GM13976 (cell line): ENCODE results near the gene ZNF280A.

Experiments
- DNase-seq: peaks from one replicate; pipeline ENCODE4 v3.0.0; 2012; ENCODE audit warnings: low spot score
- CTCF ChIP-seq: IDR thresholded peaks from 2 replicates; pipeline ENCODE4 v1.5.1; 2012; ENCODE audit warnings: borderline replicate concordance, mild to moderate bottlenecking; ENCODE audit not compliant: insufficient read depth; ENCODE audit errors: extremely low read depth, missing control alignments, control extremely low read depth
- in situ Hi-C: fragments of 300-500 bp; cut with MboI; formaldehyde crosslinking; loops from one replicate; pipeline ENCODE4 v1.12.0; 2022; ENCODE audit warnings: low sequenced_read_pairs, mixed read lengths, inconsistent platforms; ENCODE audit not compliant: unreplicated experiment

ZNF280A gene

GRCh38 chr22:22556995-22557925, 37.2 kb upstream of the ZNF280A start:
- TF ChIP-seq CTCF, result no peak
- no peak for DNase-seq
- in situ Hi-C loops, result no loop called here

DNA sequence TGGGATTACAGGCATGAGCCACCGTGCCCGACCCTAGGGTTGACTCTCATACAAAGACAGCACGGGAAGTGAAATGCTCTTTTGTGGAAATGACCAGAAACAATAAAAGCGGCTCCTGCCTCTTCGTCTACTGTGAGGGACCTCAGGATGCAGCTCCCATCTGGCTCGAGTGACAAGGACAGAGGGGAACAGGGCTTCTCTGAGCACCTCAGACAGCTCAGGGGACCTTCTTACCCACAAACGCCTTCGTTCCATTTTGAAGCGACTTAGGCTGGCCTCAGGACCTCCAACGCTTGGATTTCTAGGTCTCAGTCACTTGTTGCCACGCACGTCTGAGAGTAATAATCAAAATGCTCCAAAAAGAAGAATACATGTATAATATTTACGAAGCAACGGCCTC, 36.5 kb upstream of the ZNF280A start:
- in situ Hi-C loops, result no loop called here
- DNase-seq, result no peak
- TF ChIP-seq CTCF, result no peak

DNA sequence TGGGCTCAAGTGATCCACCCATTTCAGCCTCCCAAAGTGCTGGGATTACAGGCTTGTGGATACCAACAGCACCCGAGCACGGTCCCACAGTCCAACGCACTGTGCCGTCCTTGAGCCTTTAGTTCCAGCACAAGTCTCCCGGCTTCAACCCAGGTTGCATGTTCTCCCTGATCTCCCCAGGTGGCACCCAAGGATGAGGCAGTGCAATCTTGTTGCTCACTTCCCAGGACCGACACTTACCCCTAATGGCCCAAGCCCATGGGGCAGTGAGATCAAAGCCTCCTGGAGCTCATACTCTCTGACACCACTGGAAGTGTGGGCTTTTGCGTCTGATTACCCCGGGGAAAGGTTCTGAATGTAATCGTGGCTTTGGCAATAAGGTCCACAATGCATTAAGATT, 35.5 kb upstream of the ZNF280A start:
- no peak for DNase-seq
- in situ Hi-C loops, result no loop called here
- TF ChIP-seq CTCF, result no peak

DNA sequence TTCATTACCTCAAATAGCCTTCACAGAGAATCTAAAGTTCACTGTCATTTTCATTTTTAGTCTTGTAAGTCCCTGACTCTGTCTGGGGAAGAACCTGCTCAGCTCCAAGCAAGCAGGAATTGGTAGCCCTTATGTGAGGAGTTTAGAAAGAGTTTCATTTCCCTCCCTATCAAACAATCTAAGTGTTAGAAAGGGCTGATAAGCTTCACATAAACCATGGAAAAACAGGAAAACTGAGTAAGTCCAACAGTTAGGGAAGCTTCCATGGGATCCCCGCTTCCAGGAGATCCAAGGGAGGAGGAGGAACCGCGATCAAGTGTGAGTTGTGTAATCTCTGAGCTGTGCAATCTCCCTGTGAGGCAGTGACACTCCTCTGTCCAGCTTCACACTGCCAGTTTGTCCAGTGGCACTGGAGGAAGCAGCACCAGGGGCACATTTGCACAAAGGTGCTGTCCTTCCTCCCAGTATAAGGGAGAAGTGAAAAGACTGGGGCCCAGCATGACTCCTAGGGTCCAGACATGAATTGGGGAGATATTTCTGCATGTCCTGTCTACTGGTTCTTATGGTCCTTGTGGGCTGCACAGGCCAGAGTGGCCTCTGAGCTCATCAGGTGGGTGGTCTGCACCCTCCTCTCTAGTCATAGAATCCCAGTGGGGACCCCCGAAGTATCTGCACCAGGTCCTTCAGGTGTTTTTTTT, 34.7 kb upstream of the ZNF280A start:
- no peak for TF ChIP-seq CTCF
- in situ Hi-C loops, result no loop called here
- DNase-seq, result peak; percentile 57

GRCh38 chr22:22553735-22554586, 33.9 kb upstream of the ZNF280A start:
- in situ Hi-C loops, result no loop called here
- DNase-seq, result no peak
- no peak for TF ChIP-seq CTCF

GRCh38 chr22:22553141-22553540, 33.1 kb upstream of the ZNF280A start:
- TF ChIP-seq CTCF, result no peak
- in situ Hi-C loops, result no loop called here
- no peak for DNase-seq
